ENCODE results near the gene KIR2DL3.

DNA sequence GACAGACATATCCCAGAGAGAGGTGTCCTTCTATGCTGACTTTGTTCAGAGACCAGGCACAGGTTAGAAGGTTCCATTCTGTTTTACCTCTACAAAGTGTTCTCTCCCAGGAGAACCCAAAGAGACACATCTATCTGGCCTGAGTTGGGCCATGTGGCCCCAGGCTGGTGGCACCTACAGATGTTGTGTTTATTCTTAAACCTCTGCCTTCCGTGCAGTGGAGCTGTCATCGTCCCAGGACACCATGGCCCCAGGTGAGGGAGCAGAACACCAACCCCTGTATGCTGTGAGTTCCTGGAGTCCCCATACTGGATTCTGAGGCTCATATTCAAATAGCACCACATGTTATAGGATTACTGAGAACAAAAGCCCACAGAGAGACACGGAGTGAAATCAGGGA, 10.1 kb upstream of the KIR2DL3 start:
- no peak for TF ChIP-seq POLR2A (IDR thresholded peaks at IDR 0.05)
- TF ChIP-seq, protein P1, sequence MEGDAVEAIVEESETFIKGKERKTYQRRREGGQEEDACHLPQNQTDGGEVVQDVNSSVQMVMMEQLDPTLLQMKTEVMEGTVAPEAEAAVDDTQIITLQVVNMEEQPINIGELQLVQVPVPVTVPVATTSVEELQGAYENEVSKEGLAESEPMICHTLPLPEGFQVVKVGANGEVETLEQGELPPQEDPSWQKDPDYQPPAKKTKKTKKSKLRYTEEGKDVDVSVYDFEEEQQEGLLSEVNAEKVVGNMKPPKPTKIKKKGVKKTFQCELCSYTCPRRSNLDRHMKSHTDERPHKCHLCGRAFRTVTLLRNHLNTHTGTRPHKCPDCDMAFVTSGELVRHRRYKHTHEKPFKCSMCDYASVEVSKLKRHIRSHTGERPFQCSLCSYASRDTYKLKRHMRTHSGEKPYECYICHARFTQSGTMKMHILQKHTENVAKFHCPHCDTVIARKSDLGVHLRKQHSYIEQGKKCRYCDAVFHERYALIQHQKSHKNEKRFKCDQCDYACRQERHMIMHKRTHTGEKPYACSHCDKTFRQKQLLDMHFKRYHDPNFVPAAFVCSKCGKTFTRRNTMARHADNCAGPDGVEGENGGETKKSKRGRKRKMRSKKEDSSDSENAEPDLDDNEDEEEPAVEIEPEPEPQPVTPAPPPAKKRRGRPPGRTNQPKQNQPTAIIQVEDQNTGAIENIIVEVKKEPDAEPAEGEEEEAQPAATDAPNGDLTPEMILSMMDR (IDR thresholded peaks at IDR 0.05), result no peak
